Large intestine (tissue), 3 donors: ENCODE results near the gene UBASH3B. TPM values are rescaled to one million over a fixed set of nuclear protein-coding genes. Genes with fewer than 3 reads are reported as not detected.
A peak's percentile ranks its signal among the peaks of the same experiment; 100 is the strongest.

ENCODE experiments used
- DNase-seq, 2 donors: peaks; one replicate each; pipeline versions ENCODE4 v3.0.0 to v3.0.0-alpha.2; 2013
- H3K27ac ChIP-seq: one replicate; pipeline ENCODE4 v1.5.1; 2013; ENCODE audit warnings: low read length
- H3K27me3 ChIP-seq: 2 replicates; pipeline ENCODE4 v1.6.1; 2013; ENCODE audit warnings: low read length; ENCODE audit not compliant: control insufficient read depth, insufficient read depth
- H3K36me3 ChIP-seq: 2 replicates; pipeline ENCODE4 v1.6.1; 2013; ENCODE audit warnings: low read length; ENCODE audit not compliant: control insufficient read depth, insufficient read depth
- H3K4me1 ChIP-seq: one replicate; pipeline ENCODE4 v1.6.1; 2013; ENCODE audit warnings: low read length; ENCODE audit not compliant: control insufficient read depth, insufficient read depth
- H3K4me3 ChIP-seq: one replicate; pipeline ENCODE4 v1.5.1; 2013; ENCODE audit warnings: low read length
- H3K9me3 ChIP-seq: one replicate; pipeline ENCODE4 v1.6.1; 2013; ENCODE audit warnings: mild to moderate bottlenecking, low read depth, low read length, moderate library complexity; ENCODE audit not compliant: control insufficient read depth
- WGBS: methylation state at CpG from one replicate; pipeline ENCODE4 v1.1.5; 2013; ENCODE audit warnings: low lambda C conversion rate; ENCODE audit not compliant: insufficient coverage; 5-methylcytosine and 5-hydroxymethylcytosine counted together
- polyA plus RNA-seq: library from polyadenylated mRNA; unstranded; fragments of 120-200 nt; gene quantifications from one replicate; pipeline ENCODE4 v1.2.1, GENCODE V29; 2013

Gene UBASH3B
- polyA plus RNA-seq, 1 donor: 2.8 TPM

- WGBS: no CpG with 5 or more reads among the region's 3 CpGs
- Histone ChIP-seq H3K4me1 (no peaks in the 10 kb centered on the region), H3K27ac (no peak overlapping the region), H3K4me3 (no peak overlapping the region), H3K9me3 (no peaks in the 10 kb centered on the region), H3K27me3 (no peaks in the 10 kb centered on the region), H3K36me3 (no peaks in the 10 kb centered on the region)
- no peak for DNase-seq
These were observed 98.5 kb downstream of the UBASH3B start for GRCh38 chr11:122754028-122754427.

GRCh38 chr11:122754553-122755322 is 99.2 kb downstream of the UBASH3B start:
- Histone ChIP-seq H3K4me1 (no peaks in the 10 kb centered on the region), H3K9me3 (no peaks in the 10 kb centered on the region), H3K27ac (no peak overlapping the region), H3K27me3 (no peaks in the 10 kb centered on the region), H3K36me3 (no peaks in the 10 kb centered on the region), H3K4me3 (no peak overlapping the region)
- WGBS: no CpG with 5 or more reads among the region's 16 CpGs
- DNase-seq: no peak

GRCh38 chr11:122755409-122755808 is 99.9 kb downstream of the UBASH3B start:
- H3K36me3 ChIP-seq: no peaks in the 10 kb centered on the region
- WGBS: no CpG with 5 or more reads among the region's 9 CpGs
- no peak overlapping the region for H3K4me3 ChIP-seq
- no peaks in the 10 kb centered on the region for H3K9me3 ChIP-seq
- DNase-seq: peak in 1 of 2 donors; percentile 19
- no peaks in the 10 kb centered on the region for H3K4me1 ChIP-seq
- no peak overlapping the region for H3K27ac ChIP-seq
- H3K27me3 ChIP-seq: no peaks in the 10 kb centered on the region

GRCh38 chr11:122755941-122756340 is 100.4 kb downstream of the UBASH3B start:
- no peaks in the 10 kb centered on the region for H3K9me3 ChIP-seq
- H3K4me3 ChIP-seq: no peak overlapping the region
- no peak overlapping the region for H3K27ac ChIP-seq
- H3K4me1 ChIP-seq: no peaks in the 10 kb centered on the region
- 87% methylated on average over 3 of the region's 5 CpGs for WGBS
- no peak for DNase-seq
- H3K36me3 ChIP-seq: no peaks in the 10 kb centered on the region
- no peaks in the 10 kb centered on the region for H3K27me3 ChIP-seq

- Histone ChIP-seq H3K27ac (no peak overlapping the region), H3K4me1 (no peaks in the 10 kb centered on the region), H3K36me3 (no peaks in the 10 kb centered on the region), H3K4me3 (no peak overlapping the region), H3K27me3 (no peaks in the 10 kb centered on the region), H3K9me3 (no peaks in the 10 kb centered on the region)
- DNase-seq: no peak
These were observed 100.9 kb downstream of the UBASH3B start for GRCh38 chr11:122756417-122756816.

GRCh38 chr11:122757201-122757600 is 101.7 kb downstream of the UBASH3B start:
- DNase-seq: no peak
- no peaks in the 10 kb centered on the region for H3K27me3 ChIP-seq
- H3K27ac ChIP-seq: no peak overlapping the region
- no peaks in the 10 kb centered on the region for H3K4me1 ChIP-seq
- WGBS: 100% methylated on average over 1 of the region's 3 CpGs
- H3K4me3 ChIP-seq: no peak overlapping the region
- H3K9me3 ChIP-seq: no peaks in the 10 kb centered on the region
- no peaks in the 10 kb centered on the region for H3K36me3 ChIP-seq

GRCh38 chr11:122758339-122758738 is 102.8 kb downstream of the UBASH3B start:
- WGBS: 31% methylated on average over 3 of the region's 8 CpGs
- Histone ChIP-seq H3K36me3 (no peaks in the 10 kb centered on the region), H3K4me1 (no peaks in the 10 kb centered on the region), H3K4me3 (no peak overlapping the region), H3K27ac (no peak overlapping the region), H3K9me3 (no peaks in the 10 kb centered on the region), H3K27me3 (no peaks in the 10 kb centered on the region)
- no peak for DNase-seq

GRCh38 chr11:122758974-122759373 is 103.5 kb downstream of the UBASH3B start:
- Histone ChIP-seq H3K4me3 (no peak overlapping the region), H3K27me3 (no peaks in the 10 kb centered on the region), H3K4me1 (no peaks in the 10 kb centered on the region), H3K36me3 (no peaks in the 10 kb centered on the region), H3K27ac (no peak overlapping the region), H3K9me3 (no peaks in the 10 kb centered on the region)
- no CpG with 5 or more reads among the region's 5 CpGs for WGBS
- DNase-seq: no peak

- Histone ChIP-seq H3K27ac (no peak overlapping the region), H3K4me3 (no peak overlapping the region), H3K9me3 (no peaks in the 10 kb centered on the region), H3K36me3 (no peaks in the 10 kb centered on the region), H3K27me3 (no peaks in the 10 kb centered on the region), H3K4me1 (no peaks in the 10 kb centered on the region)
- WGBS: no CpG with 5 or more reads among the region's 2 CpGs
- no peak for DNase-seq
These were observed 107.6 kb downstream of the UBASH3B start for GRCh38 chr11:122763108-122763507.

- DNase-seq: no peak
- Histone ChIP-seq H3K4me3 (no peak overlapping the region), H3K9me3 (no peaks in the 10 kb centered on the region), H3K4me1 (no peaks in the 10 kb centered on the region), H3K36me3 (no peaks in the 10 kb centered on the region), H3K27ac (no peak overlapping the region), H3K27me3 (no peaks in the 10 kb centered on the region)
- 60% methylated on average over 1 of the region's 7 CpGs for WGBS
These were observed 109.0 kb downstream of the UBASH3B start for GRCh38 chr11:122764371-122765090.
